GM12875 (cell line): Measurements from ENCODE around the gene ATP13A1.

Source experiments
- H3K4me3 ChIP-seq: one replicate; pipeline ENCODE4 v1.5.1; 2011; ENCODE audit warnings: low read depth, low read length, control low read depth
- TF ChIP-seq, protein P1 (sequence below): IDR thresholded peaks from 2 replicates; pipeline ENCODE4 v1.5.1; 2011; ENCODE audit warnings: low read depth, mild to moderate bottlenecking, control low read depth, inconsistent platforms, low read length, moderate library complexity, borderline replicate concordance; ENCODE audit not compliant: insufficient read depth

Gene ATP13A1

DNA sequence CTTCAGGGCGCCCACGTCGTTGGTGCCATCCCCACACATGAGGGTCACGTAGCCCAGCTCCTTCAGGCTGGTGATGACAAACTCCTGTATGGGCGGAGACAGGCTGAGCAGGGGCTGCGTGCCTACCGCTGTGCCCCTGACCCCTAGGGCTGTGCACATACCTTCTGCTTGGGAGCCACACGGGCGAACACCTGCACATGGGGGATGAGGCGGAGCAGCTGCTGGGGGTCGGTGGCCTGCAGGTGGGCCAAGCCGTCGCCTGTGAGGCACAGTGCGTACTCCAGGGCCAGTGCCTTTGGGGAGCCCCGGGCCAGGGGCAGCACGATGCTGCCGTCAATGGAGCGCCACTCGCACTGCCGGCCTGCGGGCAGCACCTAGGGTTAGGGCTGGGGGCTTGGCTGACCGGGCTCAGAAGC is 13.9 kb downstream of the ATP13A1 start:
- H3K4me3 ChIP-seq: no peak overlapping the region
- TF ChIP-seq, protein P1, sequence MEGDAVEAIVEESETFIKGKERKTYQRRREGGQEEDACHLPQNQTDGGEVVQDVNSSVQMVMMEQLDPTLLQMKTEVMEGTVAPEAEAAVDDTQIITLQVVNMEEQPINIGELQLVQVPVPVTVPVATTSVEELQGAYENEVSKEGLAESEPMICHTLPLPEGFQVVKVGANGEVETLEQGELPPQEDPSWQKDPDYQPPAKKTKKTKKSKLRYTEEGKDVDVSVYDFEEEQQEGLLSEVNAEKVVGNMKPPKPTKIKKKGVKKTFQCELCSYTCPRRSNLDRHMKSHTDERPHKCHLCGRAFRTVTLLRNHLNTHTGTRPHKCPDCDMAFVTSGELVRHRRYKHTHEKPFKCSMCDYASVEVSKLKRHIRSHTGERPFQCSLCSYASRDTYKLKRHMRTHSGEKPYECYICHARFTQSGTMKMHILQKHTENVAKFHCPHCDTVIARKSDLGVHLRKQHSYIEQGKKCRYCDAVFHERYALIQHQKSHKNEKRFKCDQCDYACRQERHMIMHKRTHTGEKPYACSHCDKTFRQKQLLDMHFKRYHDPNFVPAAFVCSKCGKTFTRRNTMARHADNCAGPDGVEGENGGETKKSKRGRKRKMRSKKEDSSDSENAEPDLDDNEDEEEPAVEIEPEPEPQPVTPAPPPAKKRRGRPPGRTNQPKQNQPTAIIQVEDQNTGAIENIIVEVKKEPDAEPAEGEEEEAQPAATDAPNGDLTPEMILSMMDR: no peak

DNA sequence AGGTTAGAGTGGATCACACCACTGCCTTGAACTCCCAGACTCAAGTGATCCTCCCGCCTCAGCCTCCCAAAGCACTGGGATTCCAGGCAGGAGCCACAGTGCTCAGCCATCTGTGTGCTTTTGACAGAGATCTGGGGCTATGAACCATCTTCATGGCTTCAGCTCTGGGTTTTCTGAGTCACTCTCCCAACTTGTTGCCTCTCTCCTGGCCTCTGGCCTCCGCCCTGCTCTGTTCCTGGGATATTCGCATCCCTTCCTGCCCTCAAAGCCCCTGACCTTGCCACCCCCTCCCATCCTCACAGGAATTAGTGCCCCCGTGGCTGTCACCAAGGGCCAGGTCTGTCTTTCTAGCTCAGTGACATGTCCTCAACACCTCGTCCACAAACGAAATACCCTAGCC is 14.3 kb downstream of the ATP13A1 start:
- no peak overlapping the region for H3K4me3 ChIP-seq
- TF ChIP-seq, protein P1: no peak

GRCh38 chr19:19647037-19647835 is 16.2 kb downstream of the ATP13A1 start:
- TF ChIP-seq, protein P1: no peak
- H3K4me3 ChIP-seq: no peak overlapping the region

DNA sequence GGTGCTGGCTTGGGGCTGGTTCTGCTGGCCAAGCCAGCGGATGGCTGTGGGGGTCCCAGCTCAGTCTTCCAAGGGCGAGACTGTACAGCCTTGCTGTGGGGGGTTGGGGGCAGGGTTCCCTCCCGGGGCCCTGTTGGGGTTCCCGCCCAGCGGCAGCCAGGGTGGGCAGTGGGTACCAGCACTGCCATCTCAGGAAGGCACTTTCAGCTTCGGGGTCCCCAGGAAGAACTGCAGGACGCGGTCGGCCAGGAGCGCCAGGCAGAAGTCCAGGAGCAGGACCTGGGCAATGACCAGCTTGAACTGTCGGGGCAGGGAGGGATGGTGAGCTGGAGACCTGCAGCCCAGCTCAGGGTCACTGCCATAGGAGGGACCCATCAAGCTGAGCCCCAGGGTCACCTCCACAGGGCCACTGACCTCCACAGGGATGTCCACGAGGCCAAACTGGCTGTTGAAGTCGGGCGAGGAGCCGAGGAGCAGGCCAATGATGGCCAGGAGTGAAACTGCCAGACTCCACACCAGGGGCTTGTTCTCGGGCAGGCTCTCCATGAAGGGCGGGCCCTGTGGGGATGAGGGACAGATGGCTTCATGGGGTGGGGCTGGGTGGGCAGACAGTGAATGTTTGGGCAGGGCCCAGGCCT is 18.1 kb downstream of the ATP13A1 start:
- no peak overlapping the region for H3K4me3 ChIP-seq
- TF ChIP-seq, protein P1: no peak

DNA sequence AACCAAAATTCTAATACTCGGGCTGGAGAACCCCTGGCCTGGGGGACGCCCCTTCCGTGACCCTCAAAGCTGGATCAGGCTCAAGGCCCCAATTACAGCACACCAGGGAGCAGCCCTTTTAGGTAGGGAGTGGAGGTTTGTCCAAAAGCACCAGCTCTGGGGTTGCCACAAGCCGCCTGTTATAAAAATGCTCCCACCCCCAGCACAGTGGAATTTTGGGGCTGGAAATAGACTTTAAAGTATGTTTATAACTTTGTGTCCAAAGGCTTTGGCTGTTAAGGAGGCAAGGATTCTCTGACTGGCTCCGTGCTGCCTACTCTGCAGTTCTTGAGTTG is 19.5 kb downstream of the ATP13A1 start:
- TF ChIP-seq, protein P1: no peak
- H3K4me3 ChIP-seq: peak overlapping the region; percentile 85

DNA sequence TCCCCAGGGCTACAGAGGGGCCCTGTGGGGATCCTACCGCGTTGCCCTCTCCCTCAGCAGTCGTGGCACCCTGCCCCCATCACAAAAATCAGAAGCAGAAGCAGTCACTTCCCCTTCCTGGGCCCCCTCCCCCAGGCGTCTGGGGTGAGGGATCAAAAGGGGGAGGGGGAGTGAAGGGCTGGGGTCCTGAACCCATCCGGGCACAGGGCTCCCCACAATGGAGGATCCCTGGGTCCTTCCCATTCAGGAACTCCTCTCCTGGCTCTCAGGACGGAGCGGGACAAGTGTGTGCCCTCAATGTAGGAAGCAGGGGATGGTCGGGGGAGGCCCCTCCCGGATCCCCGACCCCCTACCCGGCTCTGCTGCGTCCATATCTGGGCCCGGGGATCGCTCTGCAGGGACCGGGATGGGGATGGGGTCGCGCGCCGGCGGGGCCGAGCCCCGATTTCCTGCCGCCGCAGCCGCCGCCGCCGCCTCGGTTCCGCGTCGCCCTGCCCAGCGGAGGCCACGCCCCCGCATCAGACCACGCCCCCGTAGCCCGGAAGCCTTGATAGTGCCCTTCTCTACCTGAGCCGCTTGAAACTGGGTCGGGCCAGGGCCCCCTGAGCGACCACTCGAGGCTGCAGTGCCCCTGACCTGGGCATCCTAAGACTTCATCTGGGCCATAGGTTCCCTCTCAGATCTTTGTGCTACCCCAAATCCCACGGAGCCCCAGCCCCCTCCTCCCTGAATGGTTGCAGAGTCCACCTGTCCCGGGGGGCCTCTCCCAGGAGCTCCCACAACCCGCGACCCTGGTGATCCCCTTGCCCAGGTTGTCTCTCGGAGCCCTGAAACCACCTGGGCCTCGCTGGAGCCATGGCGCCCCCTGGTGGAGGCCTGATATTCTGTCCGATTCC is 20.1 kb downstream of the ATP13A1 start, which contains the start of gene GMIP:
GMIP (minus strand) TSS at position 500 of the 896 bp plus-strand sequence; CDS start at position 372, 128 bp downstream.
- H3K4me3 ChIP-seq: peak within 1 kb of the TSS; percentile 85
- TF ChIP-seq, protein P1: peak; percentile 72
